Measurements from ENCODE around the gene SNCAIP.
A peak's percentile ranks its signal among the peaks of the same experiment; 100 is the strongest.

SNCAIP gene

DNA sequence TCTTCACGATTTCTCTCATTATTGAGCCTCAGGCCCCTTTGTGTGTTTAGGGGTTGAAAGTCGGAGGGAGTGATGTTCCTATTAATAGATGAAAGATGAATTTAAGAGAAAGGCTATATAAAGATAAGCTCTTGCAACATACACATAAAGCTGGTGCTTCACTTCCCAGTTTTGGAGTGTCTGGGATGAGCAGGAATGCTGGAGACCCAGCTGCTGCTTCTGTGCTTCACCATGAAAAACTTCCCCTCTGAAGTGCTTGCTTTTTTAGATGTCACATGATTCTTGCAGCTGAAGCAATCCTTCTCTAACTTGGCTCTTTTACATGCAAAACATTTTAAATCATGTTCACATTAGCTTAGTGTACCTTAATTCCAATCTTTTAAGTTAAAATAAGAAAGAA is 19.7 kb upstream of the SNCAIP start:
- no peak overlapping the region for H3K27ac ChIP-seq (ENCODE audit: low read depth, low read length)
- H3F3A ChIP-seq (ENCODE audit: insufficient read depth): no peaks in the 10 kb centered on the region
- no peak overlapping the region for H3K4me2 ChIP-seq (ENCODE audit: low read depth, low read length, poor library complexity, severe bottlenecking)
- TF ChIP-seq, protein P1, sequence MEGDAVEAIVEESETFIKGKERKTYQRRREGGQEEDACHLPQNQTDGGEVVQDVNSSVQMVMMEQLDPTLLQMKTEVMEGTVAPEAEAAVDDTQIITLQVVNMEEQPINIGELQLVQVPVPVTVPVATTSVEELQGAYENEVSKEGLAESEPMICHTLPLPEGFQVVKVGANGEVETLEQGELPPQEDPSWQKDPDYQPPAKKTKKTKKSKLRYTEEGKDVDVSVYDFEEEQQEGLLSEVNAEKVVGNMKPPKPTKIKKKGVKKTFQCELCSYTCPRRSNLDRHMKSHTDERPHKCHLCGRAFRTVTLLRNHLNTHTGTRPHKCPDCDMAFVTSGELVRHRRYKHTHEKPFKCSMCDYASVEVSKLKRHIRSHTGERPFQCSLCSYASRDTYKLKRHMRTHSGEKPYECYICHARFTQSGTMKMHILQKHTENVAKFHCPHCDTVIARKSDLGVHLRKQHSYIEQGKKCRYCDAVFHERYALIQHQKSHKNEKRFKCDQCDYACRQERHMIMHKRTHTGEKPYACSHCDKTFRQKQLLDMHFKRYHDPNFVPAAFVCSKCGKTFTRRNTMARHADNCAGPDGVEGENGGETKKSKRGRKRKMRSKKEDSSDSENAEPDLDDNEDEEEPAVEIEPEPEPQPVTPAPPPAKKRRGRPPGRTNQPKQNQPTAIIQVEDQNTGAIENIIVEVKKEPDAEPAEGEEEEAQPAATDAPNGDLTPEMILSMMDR (IDR thresholded peaks at IDR 0.05; ENCODE audit: insufficient read depth, low read length, poor library complexity, severe bottlenecking): no peak
- no peak for TF ChIP-seq EZH2phosphoT487 (conservative IDR thresholded peaks at IDR 0.05; ENCODE audit: low read length)
- no peaks in the 10 kb centered on the region for H4K20me1 ChIP-seq (ENCODE audit: low read depth, low read length)
- no peaks in the 10 kb centered on the region for H3K36me3 ChIP-seq (ENCODE audit: low read length)
- H2AFZ ChIP-seq (ENCODE audit: low read depth, low read length, severe bottlenecking): no peak overlapping the region
- H3K27me3 ChIP-seq (ENCODE audit: low read length): no peaks in the 10 kb centered on the region
- no peaks in the 10 kb centered on the region for H3K9me3 ChIP-seq (ENCODE audit: insufficient read depth, low read length)
- no peak overlapping the region for H3K9ac ChIP-seq (ENCODE audit: low read length)
- no peak overlapping the region for H3K4me3 ChIP-seq (ENCODE audit: insufficient read depth, low read length, poor library complexity, severe bottlenecking)
- H3K79me2 ChIP-seq (ENCODE audit: insufficient read depth, low read length): no peaks in the 10 kb centered on the region
- H3K9me2 ChIP-seq (replicated peaks; ENCODE audit: insufficient read depth, low read length): no peaks in the 10 kb centered on the region

DNA sequence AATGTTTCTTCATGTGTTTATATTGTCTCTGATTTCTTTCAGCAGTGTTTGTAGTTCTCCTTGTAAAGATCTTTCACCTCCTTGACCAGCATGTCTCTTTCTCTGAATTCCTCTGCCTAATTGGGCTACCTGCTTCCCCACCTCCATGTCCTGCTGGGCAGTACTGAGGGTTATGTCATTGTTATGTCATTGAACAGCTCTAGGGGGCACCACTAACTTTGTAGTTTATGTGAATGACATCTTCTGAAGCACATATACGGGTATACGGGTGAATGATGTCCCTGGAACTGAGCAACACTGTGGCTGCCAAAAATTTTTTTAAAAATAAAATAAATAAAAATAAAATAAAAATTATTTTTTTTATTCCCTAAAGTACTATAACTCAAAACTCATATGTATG is 16.9 kb upstream of the SNCAIP start:
- H3K4me3 ChIP-seq (ENCODE audit: insufficient read depth, low read length, poor library complexity, severe bottlenecking): no peak overlapping the region
- H3K36me3 ChIP-seq (ENCODE audit: low read length): no peaks in the 10 kb centered on the region
- no peak overlapping the region for H3K27ac ChIP-seq (ENCODE audit: low read depth, low read length)
- no peaks in the 10 kb centered on the region for H3K9me3 ChIP-seq (ENCODE audit: insufficient read depth, low read length)
- TF ChIP-seq EZH2phosphoT487 (conservative IDR thresholded peaks at IDR 0.05; ENCODE audit: low read length): no peak
- TF ChIP-seq, protein P1 (IDR thresholded peaks at IDR 0.05; ENCODE audit: insufficient read depth, low read length, poor library complexity, severe bottlenecking): peak; percentile 13
- no peaks in the 10 kb centered on the region for H3K9me2 ChIP-seq (replicated peaks; ENCODE audit: insufficient read depth, low read length)
- no peaks in the 10 kb centered on the region for H3K27me3 ChIP-seq (ENCODE audit: low read length)
- no peaks in the 10 kb centered on the region for H3F3A ChIP-seq (ENCODE audit: insufficient read depth)
- no peak overlapping the region for H3K9ac ChIP-seq (ENCODE audit: low read length)
- H4K20me1 ChIP-seq (ENCODE audit: low read depth, low read length): no peaks in the 10 kb centered on the region
- H3K79me2 ChIP-seq (ENCODE audit: insufficient read depth, low read length): no peaks in the 10 kb centered on the region
- H3K4me2 ChIP-seq (ENCODE audit: low read depth, low read length, poor library complexity, severe bottlenecking): no peak overlapping the region
- no peak overlapping the region for H2AFZ ChIP-seq (ENCODE audit: low read depth, low read length, severe bottlenecking)

DNA sequence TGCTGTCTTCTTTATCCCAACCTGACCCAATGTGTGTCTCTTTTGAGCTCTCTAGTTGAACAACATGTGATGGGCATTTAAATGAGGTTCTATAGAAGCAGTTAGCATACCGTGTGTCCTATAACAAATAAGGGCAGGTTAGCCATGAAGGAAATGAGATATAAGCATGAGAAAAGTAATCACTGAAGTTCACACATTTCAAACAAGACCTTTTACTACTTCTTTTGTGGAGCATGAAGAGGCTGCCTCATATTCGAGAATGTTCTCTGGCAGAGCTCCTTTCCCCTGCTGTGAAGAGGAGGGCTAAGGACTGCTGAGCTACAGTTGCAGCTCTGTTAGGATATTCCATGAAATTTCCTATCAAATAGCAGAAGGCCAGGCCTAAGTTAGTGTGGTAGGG is 15.2 kb upstream of the SNCAIP start:
- Histone ChIP-seq H3K79me2 (ENCODE audit: insufficient read depth, low read length) (no peaks in the 10 kb centered on the region), H3K9me3 (ENCODE audit: insufficient read depth, low read length) (no peaks in the 10 kb centered on the region), H3K4me3 (ENCODE audit: insufficient read depth, low read length, poor library complexity, severe bottlenecking) (no peak overlapping the region), H3K27me3 (ENCODE audit: low read length) (no peaks in the 10 kb centered on the region), H3K27ac (ENCODE audit: low read depth, low read length) (no peak overlapping the region), H3K36me3 (ENCODE audit: low read length) (no peaks in the 10 kb centered on the region), H4K20me1 (ENCODE audit: low read depth, low read length) (no peaks in the 10 kb centered on the region), H2AFZ (ENCODE audit: low read depth, low read length, severe bottlenecking) (no peak overlapping the region), H3K4me2 (ENCODE audit: low read depth, low read length, poor library complexity, severe bottlenecking) (no peak overlapping the region), H3K9me2 (replicated peaks; ENCODE audit: insufficient read depth, low read length) (no peaks in the 10 kb centered on the region), H3F3A (ENCODE audit: insufficient read depth) (no peaks in the 10 kb centered on the region), H3K9ac (ENCODE audit: low read length) (no peak overlapping the region)
- TF ChIP-seq EZH2phosphoT487 (conservative IDR thresholded peaks at IDR 0.05; ENCODE audit: low read length): no peak
- TF ChIP-seq, protein P1 (IDR thresholded peaks at IDR 0.05; ENCODE audit: insufficient read depth, low read length, poor library complexity, severe bottlenecking): no peak
